Neural progenitor cell (in vitro differentiated cells): Measurements from ENCODE around the gene PLPP3. TPM values are rescaled to one million over a fixed set of nuclear protein-coding genes. Genes with fewer than 3 reads are reported as not detected.

ENCODE experiments used
- DNase-seq: peaks from one replicate; pipeline ENCODE4 v3.0.0-alpha.2; 2016; ENCODE audit warnings: low spot score
- H2AFZ ChIP-seq: fragments of 200-600 bp; sonication (generic); replicated peaks from 2 replicates; pipeline ENCODE4 v1.6.1; 2016; ENCODE audit warnings: antibody characterized with exemption
- H3F3A ChIP-seq: fragments of 200-600 bp; sonication (generic); 2 replicates; pipeline ENCODE4 v1.6.1; 2016; ENCODE audit warnings: antibody characterized with exemption, low read depth
- H3K27ac ChIP-seq: fragments of 200-600 bp; sonication (generic); 2 replicates; pipeline ENCODE4 v1.5.1; 2016; ENCODE audit warnings: mild to moderate bottlenecking
- H3K27me3 ChIP-seq: fragments of 200-600 bp; sonication (generic); 2 replicates; pipeline ENCODE4 v1.6.1; 2016; ENCODE audit warnings: mild to moderate bottlenecking, moderate library complexity
- H3K36me3 ChIP-seq: fragments of 200-600 bp; sonication (generic); 2 replicates; pipeline ENCODE4 v1.5.1; 2016
- H3K4me1 ChIP-seq: fragments of 200-600 bp; sonication (generic); 2 replicates; pipeline ENCODE4 v1.6.1; 2016; ENCODE audit warnings: mixed run types
- H3K4me2 ChIP-seq: fragments of 200-600 bp; sonication (generic); 2 replicates; pipeline ENCODE4 v1.6.1; 2016
- H3K4me3 ChIP-seq: fragments of 200-600 bp; sonication (generic); 2 replicates; pipeline ENCODE4 v1.5.1; 2016
- H3K79me2 ChIP-seq: fragments of 200-600 bp; sonication (generic); 2 replicates; pipeline ENCODE4 v1.6.1; 2016; ENCODE audit warnings: low read depth
- H3K9ac ChIP-seq: fragments of 200-600 bp; sonication (generic); 2 replicates; pipeline ENCODE4 v1.6.1; 2016
- H3K9me3 ChIP-seq: fragments of 200-600 bp; sonication (generic); 2 replicates; pipeline ENCODE4 v1.5.1; 2016; ENCODE audit warnings: low read depth
- H4K20me1 ChIP-seq: fragments of 200-600 bp; sonication (generic); 2 replicates; pipeline ENCODE4 v1.6.1; 2016; ENCODE audit warnings: low read depth
- H3K27ac Mint-ChIP-seq: 3 replicates; pipeline ENCODE4 v1.8.0; 2021; ENCODE audit warnings: mixed read lengths
- H3K27me3 Mint-ChIP-seq: 2 replicates; pipeline ENCODE4 v1.8.0; 2022; ENCODE audit warnings: low read depth, mild to moderate bottlenecking, inconsistent platforms, moderate library complexity, mixed read lengths; ENCODE audit not compliant: insufficient read depth
- H3K36me3 Mint-ChIP-seq: 3 replicates; pipeline ENCODE4 v1.8.0; 2021; ENCODE audit warnings: mixed read lengths
- H3K4me1 Mint-ChIP-seq: 3 replicates; pipeline ENCODE4 v1.8.0; 2021; ENCODE audit warnings: mixed read lengths
- H3K4me3 Mint-ChIP-seq: 3 replicates; pipeline ENCODE4 v1.8.0; 2021; ENCODE audit warnings: mild to moderate bottlenecking, moderate library complexity, mixed read lengths
- H3K9me3 Mint-ChIP-seq: 3 replicates; pipeline ENCODE4 v1.8.0; 2020; ENCODE audit warnings: mixed read lengths
- EZH2 ChIP-seq: fragments of 200-600 bp; sonication (generic); IDR thresholded peaks from 2 replicates; pipeline ENCODE4 v1.6.1; 2017; ENCODE audit warnings: antibody characterized with exemption, mild to moderate bottlenecking, moderate library complexity
- EZH2phosphoT487 ChIP-seq: fragments of 200-600 bp; sonication (generic); IDR thresholded peaks from 2 replicates; pipeline ENCODE4 v1.6.1; 2017; ENCODE audit warnings: antibody characterized with exemption
- total RNA-seq: library from RNA; depleted of rRNA; stranded (reverse); fragments of >200 nt; gene quantifications from 2 replicates; pipeline ENCODE4 v1.2.3, GENCODE V29; 2015; ENCODE audit warnings: low replicate concordance
- TF ChIP-seq, protein P1 (sequence below): fragments of 200-600 bp; sonication (generic); IDR thresholded peaks from 2 replicates; pipeline ENCODE4 v1.5.1; 2017; ENCODE audit warnings: antibody characterized with exemption, mild to moderate bottlenecking

Gene PLPP3
- total RNA-seq, 1 donor from 2014 or later: 28.5 TPM

DNA sequence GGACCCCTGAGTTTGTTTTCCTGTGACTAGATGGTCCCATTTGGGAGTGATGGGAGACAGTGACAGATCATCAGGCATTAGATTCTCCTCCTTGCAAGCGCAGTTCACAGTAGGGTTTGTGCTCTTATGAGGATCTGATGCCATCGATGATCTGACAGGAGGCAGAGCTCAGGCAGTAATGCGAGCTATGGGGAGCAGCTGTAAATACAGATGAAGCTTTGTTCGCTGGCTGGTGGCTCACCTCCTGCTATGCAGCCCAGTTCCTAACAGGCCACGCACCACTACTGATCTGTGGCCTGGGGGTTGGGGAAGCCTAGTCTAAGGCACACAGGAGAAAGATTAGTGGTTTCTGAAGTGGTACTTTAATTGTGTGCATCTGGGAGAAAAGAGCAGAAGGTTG lies 7.1 kb upstream of the PLPP3 start:
- no peaks in the 10 kb centered on the region for H3K36me3 Mint-ChIP-seq
- no peak for DNase-seq
- no peaks in the 10 kb centered on the region for H3K79me2 ChIP-seq

DNA sequence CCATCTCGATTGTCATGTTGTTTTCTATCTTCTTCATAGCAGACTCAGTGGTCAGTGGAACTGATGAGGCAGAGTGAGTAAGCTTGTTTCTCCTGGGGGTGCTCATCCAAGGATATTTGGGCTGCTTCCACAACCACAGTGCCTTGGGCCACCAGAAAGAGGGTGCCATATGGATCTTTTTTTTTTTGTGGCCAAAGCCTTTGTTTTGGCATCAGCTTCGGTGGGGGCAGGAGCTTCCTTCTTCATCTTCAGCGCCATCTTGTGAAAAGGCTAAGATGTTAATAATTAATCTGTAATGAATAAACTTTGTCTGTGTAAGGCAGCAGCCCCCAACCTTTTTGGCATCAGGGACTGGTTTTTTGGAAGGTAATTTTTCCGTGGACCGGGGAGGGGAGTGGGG lies 6.6 kb upstream of the PLPP3 start:
- no peaks in the 10 kb centered on the region for H3K27me3 Mint-ChIP-seq
- H3K9me3 Mint-ChIP-seq: no peaks in the 10 kb centered on the region
- no peak overlapping the region for H2AFZ ChIP-seq
- no peaks in the 10 kb centered on the region for H3K27me3 ChIP-seq
- no peaks in the 10 kb centered on the region for H3K36me3 Mint-ChIP-seq
- H3K36me3 ChIP-seq: no peaks in the 10 kb centered on the region
- no peak for DNase-seq
- H3K9ac ChIP-seq: no peak overlapping the region
- no peaks in the 10 kb centered on the region for H4K20me1 ChIP-seq
- H3K4me3 Mint-ChIP-seq: no peak overlapping the region
- no peaks in the 10 kb centered on the region for H3K79me2 ChIP-seq
- TF ChIP-seq EZH2 (no peak), EZH2phosphoT487 (no peak)
- TF ChIP-seq, protein P1, sequence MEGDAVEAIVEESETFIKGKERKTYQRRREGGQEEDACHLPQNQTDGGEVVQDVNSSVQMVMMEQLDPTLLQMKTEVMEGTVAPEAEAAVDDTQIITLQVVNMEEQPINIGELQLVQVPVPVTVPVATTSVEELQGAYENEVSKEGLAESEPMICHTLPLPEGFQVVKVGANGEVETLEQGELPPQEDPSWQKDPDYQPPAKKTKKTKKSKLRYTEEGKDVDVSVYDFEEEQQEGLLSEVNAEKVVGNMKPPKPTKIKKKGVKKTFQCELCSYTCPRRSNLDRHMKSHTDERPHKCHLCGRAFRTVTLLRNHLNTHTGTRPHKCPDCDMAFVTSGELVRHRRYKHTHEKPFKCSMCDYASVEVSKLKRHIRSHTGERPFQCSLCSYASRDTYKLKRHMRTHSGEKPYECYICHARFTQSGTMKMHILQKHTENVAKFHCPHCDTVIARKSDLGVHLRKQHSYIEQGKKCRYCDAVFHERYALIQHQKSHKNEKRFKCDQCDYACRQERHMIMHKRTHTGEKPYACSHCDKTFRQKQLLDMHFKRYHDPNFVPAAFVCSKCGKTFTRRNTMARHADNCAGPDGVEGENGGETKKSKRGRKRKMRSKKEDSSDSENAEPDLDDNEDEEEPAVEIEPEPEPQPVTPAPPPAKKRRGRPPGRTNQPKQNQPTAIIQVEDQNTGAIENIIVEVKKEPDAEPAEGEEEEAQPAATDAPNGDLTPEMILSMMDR: no peak
- no peaks in the 10 kb centered on the region for H3K9me3 ChIP-seq
- H3K4me1 ChIP-seq: peaks cover 7% of the 10 kb centered on the region
- H3K4me2 ChIP-seq: no peak overlapping the region
- H3K4me3 ChIP-seq: no peak overlapping the region
- H3K27ac ChIP-seq: no peak overlapping the region
- H3F3A ChIP-seq: peaks cover 4% of the 10 kb centered on the region
- no peak overlapping the region for H3K27ac Mint-ChIP-seq
- peaks cover 3% of the 10 kb centered on the region for H3K4me1 Mint-ChIP-seq

More for the DNA sequence above, 7.1 kb upstream of the PLPP3 start:
- Histone ChIP-seq H2AFZ (no peak overlapping the region), H3K27ac (no peak overlapping the region), H3F3A (peaks cover 4% of the 10 kb centered on the region), H3K4me3 (no peak overlapping the region), H3K36me3 (no peaks in the 10 kb centered on the region), H3K9ac (no peak overlapping the region), H3K9me3 (no peaks in the 10 kb centered on the region), H3K27me3 (no peaks in the 10 kb centered on the region), H4K20me1 (no peaks in the 10 kb centered on the region), H3K4me1 (peaks cover 7% of the 10 kb centered on the region), H3K4me2 (no peak overlapping the region)
- Mint-ChIP-seq H3K9me3 (no peaks in the 10 kb centered on the region), H3K27ac (no peak overlapping the region), H3K27me3 (no peaks in the 10 kb centered on the region), H3K4me1 (peaks cover 3% of the 10 kb centered on the region), H3K4me3 (no peak overlapping the region)
- TF ChIP-seq, protein P1: no peak
- no peak for TF ChIP-seq EZH2phosphoT487
- no peak for TF ChIP-seq EZH2

DNA sequence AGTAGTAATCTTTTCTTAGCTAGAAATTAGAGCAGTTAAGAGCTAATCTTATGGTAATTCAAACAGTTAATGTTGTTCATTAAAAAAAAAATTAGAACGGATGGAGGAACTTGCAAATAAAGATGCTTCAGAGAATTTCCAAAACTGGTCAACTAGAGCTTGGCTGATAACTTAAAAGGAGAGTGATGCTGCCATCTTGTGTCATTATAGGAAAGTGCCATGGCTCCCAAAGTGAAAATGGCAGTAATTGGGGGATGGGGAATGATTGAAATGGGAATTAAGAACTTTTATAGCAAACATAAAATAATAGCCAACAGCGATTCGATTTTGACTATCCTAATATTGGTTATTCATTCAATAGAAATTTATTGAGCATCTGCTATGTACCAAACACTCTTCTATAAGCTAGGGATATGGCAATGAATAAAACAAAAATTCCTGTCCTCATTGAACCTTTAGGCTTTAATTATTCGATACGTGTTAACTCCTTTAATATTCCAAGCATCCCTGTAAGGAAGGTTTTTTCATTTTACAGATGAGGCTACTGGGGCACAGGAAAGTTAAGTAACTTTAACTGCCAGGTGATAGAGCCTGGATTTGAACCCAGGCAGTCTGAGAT lies 5.7 kb upstream of the PLPP3 start:
- DNase-seq: peak; percentile 69
- Mint-ChIP-seq H3K4me3 (no peak overlapping the region), H3K9me3 (no peaks in the 10 kb centered on the region), H3K27ac (no peak overlapping the region), H3K36me3 (no peaks in the 10 kb centered on the region), H3K27me3 (no peaks in the 10 kb centered on the region), H3K4me1 (peaks cover 10% of the 10 kb centered on the region)
- H3K27ac ChIP-seq: no peak overlapping the region
- no peak overlapping the region for H3K4me2 ChIP-seq
- no peak overlapping the region for H2AFZ ChIP-seq
- peaks cover 11% of the 10 kb centered on the region for H3K4me1 ChIP-seq
- no peaks in the 10 kb centered on the region for H3K36me3 ChIP-seq
- no peaks in the 10 kb centered on the region for H3K9me3 ChIP-seq
- no peaks in the 10 kb centered on the region for H3K79me2 ChIP-seq
- no peak overlapping the region for H3K9ac ChIP-seq
- H3F3A ChIP-seq: peaks cover 8% of the 10 kb centered on the region
- H4K20me1 ChIP-seq: no peaks in the 10 kb centered on the region
- H3K27me3 ChIP-seq: no peaks in the 10 kb centered on the region
- no peak overlapping the region for H3K4me3 ChIP-seq
- TF ChIP-seq, protein P1: peak; percentile 92
- no peak for TF ChIP-seq EZH2
- TF ChIP-seq EZH2phosphoT487: no peak
